Measurements from ENCODE around the gene ATP13A4.

- TF ChIP-seq TOX (CRISPR knock-in tag; IDR thresholded peaks at IDR 0.05; ENCODE audit: borderline replicate concordance) = no peak
- no peak for TF ChIP-seq ZFP3 (CRISPR knock-in tag; IDR thresholded peaks at IDR 0.05)
Measured at GRCh38 chr3:193483988-193484539, 70.6 kb downstream of the ATP13A4 start.
